A204.1 (cell line): Measurements from ENCODE around the gene ABCA1.
"Not testable (repeated sequence)": the region's sequence is repeated elsewhere in the genome, so short reads cannot be mapped to it uniquely, and the experiment has no call there.

ENCODE experiments used
- FAIRE-seq: peaks from 2 replicates; lab custom pipeline; 2012; peaks lifted over from hg19 to GRCh38; lab: Jason Lieb, UNC

The ABCA1 gene

DNA sequence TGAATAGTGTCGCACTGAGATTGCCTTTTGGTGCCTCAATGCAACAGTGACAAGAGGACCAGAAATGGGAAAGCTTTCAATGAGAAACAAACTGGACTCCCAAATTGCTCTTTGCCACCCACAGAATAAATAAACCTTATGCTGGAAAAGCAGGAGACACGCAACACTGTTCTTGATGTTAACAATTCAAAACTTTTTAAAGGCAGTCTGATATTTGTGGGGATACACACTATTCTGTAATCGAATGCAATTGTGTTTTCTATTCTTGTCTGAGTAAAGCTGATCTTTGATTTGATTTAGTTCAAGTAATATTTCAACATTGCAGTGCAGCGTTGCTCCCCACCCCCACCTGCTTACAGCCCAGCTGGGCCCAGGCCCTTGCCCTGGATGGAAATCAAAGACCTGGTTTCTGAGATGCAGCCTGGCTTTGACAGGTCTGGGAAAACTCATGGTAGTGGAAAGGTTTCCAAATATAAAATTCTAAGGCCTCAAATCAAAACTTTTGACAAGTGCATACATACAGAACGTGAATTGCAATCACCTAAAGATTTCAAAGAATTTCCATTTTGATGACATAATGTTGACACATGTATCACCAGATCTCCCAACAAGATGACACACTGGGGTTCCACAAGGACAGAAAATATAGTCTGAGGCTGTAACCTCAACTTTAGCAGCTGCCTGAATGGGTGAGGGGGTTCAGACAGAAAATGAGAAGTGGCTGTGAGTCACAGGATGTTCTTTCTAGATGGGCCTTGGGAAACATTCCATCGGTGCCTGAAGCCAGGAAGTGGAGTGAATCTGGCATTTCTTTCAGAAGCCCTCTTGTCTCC, 55.1 kb downstream of the ABCA1 start:
- FAIRE-seq: no peak

DNA sequence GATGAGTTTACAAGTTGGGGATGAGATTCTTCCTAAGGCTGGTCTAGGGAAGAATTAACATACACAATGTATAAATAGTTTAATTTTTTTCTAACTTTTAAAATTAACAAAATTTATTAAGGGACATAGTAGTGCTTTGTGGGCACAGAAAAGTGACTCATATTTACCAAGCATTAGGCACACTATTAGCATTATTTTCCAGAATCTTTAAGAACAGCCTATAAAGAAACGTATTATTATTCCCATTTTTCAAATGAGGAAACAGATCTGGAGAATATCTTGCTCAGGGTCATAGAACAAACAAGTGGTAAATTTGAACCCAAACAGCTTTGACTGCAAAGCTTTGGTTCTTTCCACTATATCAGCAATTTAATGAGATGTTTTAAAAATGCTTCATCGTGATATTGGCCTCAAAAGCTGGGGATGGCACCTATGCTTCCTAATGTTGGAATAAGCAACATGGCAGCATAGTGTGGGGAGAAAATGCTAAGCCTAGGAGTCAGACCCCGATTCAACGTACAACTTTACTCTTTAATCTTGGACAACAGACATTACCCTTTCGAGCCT, 55.9 kb downstream of the ABCA1 start:
- FAIRE-seq: no peak

DNA sequence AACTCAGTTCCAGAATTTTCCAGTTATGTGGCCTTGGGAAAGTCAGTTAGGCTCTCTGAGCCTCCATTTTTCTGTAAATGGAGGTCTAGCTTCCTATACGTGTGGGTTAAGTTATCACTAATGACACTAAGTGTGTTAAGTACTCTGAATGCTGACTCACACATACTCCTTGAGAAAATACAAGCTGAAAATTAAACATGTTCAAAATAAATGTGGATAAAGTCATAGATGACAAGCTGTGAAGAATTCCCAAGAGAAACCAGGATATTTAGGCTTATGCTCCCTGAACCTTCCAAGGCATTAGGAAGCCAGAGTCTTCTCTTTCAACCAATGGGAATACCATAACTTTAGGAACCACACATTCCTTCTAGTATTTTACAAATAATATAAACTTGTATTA, 58.1 kb downstream of the ABCA1 start:
- no peak for FAIRE-seq

DNA sequence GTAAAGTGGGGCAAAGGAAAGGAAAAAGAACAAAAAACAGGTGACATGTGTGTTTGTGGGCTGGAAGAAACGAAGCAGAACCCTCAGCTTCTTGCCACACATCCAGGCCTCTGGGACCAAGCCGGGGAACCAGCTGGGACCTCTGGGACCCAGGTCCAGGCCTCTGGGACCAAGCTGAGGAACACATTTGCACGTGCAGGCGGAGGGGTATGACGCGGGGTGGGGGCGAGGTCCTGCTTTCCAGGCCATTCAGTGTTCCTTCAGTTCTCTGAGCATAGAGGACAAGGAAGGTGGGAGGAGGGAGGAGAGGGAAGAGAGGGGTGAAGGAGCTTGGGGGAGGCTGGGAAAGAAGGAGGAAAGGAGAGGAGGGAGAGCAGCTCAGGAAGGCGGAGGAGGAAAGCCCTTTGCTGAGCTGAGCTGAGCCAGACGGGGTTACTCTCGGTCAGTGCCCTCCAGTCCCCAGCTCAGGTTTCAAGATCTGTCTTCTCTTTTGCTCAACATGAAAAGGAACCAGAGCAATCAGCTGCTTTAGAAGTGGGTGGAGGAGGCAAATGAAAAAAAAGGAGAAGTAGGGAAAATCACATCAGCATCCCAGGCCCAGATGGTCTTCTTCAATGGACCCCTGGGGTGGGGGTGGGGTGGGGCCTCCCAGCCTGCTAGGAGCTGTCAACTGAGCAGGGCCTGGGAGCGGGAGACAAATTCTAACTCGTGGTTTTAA, 59.1 kb downstream of the ABCA1 start:
- FAIRE-seq: no peak

DNA sequence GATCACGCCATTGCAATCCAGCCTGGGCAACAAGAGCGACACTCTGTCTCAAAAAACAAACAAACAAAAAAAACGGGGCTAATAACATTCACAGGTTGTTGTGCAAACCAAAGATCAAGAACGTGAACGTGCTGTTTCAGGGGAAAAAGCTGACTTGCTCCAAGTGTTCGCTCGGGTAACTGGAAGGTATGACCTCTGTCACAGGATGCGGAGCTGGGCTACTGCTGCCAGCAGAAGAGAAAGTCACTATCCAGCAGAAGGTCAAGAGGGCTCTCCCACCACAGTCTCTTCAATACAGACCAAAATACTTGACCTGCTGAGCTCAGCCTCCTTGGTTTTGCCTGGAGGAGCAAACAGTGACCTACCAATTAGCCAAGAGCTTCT, 59.7 kb downstream of the ABCA1 start:
- no peak for FAIRE-seq

DNA sequence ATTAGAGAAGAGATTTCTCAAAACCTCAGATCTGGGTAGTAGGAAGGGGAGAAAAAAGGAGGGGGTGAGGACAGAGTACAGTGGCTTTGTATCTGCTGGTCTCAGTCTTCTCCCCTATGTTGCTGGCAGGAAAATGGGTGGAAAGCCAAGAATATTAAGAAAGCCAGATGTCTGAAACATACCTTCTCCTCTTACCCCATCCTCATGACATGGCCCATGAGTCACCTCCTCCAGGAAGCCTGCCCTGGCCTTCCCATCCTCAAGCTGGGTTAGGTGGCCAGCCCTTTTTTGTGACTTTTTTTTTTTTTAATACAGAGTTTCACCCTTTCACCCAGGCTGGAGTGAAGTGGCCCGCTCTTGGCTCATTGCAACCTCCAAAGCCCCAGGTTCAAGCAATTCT, 61.8 kb downstream of the ABCA1 start:
- FAIRE-seq: no peak

DNA sequence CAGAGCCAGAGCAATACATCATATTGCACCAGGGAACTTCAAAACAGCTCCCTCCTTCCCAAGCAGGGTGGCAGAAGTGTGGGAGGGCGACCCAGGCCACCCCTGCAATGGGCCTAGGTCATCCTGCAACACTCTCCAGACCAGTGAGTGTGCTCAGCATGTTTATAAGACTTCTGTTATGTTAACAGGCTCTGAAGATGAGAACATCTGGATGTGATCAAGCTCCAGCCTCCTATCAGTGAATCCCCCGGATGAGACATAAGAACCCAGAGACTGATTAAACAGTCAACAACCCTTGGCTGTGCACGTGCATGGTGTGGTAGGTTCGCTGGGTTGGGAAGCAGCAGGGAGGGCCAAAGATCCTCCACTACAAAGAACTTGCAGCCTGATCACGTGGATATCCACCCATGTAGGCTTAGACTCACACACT, 63.3 kb downstream of the ABCA1 start:
- FAIRE-seq: no peak

DNA sequence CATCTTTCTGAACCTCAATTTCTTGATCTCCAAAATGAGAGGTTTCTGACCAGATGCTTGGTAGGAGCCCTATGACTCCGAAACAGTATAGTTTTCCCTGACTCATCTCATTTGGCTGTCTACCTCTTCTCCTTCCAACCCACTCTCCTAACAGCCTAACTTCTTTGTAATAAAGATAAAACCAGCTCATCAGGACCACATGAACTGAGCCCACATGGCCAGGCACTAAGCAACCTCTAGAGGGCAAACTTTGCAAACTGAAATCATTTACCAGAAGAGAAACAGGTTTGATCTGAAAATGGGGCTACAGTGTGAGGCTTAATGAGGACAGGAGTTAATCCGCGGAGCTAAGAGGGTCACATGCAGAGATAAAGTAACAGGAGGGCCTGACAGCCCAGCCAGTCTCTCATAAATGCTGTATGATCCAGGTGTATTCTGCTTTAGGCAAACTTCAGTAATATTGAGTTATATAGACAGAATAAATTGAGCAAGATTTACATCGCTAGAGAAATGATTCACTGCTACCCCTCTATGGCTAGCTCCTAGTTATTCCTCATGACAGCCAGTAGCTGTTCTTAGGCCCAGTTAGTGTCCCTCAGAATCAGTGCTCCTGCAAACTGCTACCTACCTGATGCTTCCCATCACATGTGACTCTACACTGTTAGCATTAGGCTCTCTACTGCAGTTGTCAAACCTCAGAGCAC, 64.6 kb downstream of the ABCA1 start:
- FAIRE-seq: peak; percentile 41

DNA sequence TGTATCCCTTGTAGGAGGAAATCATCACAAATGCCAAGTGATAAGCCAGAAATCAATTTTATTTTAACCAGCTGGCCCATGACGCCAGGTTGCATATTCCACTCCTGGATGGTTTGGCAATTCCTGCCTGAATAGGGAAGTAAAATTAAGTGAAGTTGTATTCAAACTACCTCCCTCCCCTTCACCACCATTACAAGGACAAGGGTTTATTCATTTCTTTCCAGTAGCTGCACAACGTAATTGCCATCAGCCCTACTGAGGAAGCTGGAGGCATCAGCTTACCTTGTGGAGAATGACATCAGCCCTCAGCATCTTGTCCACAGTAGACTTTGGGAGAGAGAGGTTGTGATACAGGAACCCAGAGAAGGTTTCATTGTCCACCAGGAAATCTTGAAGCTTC, 66.6 kb downstream of the ABCA1 start:
- FAIRE-seq: no peak

DNA sequence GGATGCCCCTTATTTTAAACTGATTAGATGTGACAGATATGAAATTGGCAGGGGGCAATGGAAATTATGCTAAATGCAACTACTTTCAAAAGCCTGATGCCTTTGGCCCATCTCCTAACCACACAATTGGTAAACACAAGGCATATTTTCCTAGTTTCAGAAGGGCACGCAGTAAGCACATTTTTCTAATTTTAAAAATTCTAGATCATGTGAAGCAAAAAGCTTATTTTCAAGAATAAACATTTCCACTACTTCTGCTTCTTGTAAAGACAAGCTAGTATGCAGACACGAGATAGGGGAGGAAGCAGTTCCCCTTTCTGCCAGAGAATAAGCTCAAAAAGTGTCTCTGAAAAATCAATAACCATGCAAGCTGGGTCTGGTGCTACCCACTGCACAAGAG, 67.7 kb downstream of the ABCA1 start:
- no peak for FAIRE-seq

DNA sequence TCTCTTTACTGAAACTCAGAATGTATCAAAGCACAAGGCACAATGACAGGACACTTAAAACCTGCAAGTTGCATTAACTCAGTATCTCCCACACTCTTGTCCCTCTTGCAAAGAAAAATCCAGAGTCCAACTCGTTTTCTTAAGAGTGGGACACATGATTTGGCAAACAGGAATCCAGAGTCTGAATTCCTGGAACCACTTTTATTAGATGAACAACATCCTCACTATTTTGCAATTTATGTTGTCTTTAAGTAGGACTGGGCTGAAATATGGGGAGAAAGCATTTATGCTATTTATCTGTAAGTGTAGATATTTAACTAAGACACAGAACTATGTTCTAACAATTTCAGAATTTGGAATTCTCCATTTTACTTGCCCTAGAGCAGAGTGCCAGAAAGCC, 69.1 kb downstream of the ABCA1 start:
- no peak for FAIRE-seq

DNA sequence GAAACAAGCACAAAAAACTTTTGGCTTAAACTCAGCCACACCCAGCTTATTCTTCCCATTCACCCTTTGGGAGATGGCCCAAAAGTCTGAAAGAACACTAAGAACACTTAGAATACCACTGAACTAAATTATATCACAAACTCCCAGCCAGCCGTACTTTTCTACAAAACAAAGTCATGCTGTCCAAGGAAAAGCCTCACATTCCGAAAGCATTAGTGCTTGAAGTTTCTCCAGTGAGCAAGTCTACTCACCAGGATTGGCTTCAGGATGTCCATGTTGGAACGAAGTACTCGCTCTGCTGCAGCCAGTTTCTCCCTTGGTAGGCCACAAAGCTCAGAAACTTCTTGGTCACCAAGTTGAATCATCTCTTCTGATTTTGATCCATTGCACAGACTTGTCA, 69.7 kb downstream of the ABCA1 start:
- no peak for FAIRE-seq

DNA sequence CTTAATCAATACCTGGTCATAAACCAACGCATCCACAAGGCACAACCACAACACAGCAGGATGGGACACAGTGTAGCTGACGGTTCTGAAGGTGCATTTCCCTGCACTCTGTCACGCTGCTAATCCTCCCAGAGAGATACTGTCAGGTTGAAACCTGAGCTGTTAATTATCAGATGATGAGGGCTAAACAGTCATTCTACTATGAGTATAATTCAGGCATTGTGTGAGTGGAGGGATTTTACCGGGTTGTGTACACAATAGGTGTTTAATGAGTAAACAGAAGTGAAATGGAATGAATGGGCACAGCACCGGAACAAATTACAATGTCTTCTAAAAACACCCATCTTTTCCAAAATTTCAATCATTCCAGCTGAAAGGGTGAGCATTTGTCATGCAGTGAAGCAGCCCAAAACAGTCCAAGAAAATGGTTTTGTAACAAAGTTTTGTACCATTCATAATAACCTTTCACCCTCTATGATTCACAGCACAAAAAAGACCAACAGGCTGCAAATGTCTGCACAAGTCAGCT, 71.5 kb downstream of the ABCA1 start:
- FAIRE-seq: no peak

DNA sequence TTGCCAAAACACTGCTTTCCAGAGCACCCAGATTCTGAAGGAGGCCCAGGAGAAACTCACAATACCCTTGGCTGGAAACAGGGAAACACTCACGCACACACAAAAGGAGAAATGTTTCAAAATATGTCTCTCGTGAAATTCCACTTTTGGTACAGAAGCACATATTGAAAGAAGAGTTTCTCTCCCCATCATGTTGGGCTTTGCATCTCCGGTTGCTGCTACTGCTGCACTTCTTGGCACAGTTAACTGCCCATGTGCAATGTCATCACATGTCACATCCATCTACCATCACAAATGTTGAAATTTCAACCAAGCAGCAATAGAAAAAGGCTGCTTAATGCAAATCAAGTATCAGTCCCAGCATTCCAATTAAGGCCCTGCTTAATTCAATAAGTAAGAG, 72.1 kb downstream of the ABCA1 start:
- FAIRE-seq: no peak

DNA sequence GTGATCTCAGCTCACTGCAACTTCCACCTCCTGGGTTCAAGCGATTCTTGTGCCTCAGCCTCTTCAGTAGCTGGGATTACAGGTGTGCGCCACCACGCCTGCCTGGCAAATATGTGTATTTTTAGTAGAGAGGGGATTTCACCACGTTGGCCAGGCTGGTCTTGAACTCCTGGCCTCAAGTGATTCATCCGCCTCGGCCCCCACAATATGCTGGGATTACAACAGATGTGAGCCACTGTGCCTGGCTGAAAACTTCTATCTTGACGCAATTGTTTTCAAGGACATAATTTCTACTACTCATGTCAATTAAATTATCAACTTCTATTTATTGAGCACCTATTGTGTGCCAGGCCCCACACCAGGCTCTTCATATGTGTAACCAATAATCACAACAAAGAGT, 72.7 kb downstream of the ABCA1 start:
- not testable (repeated sequence) for FAIRE-seq

DNA sequence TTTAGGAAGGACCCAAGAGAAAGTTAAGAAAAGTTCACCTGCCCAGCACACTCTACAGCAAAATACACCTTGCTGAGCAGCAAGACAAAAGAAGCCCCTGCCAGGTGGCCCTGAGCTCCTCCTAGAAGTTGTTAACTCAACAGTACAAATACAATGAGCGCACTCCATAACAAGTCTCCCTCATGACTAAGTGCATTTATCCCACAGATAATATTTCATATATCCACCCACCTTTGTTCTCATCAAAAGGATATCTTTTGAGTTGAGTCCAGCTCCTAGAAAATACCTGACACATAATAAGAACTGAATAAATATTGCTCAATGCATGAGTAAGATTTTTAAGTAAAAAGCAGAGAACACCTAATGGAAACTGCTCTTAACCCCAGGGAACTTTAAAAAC, 73.3 kb downstream of the ABCA1 start:
- no peak for FAIRE-seq

DNA sequence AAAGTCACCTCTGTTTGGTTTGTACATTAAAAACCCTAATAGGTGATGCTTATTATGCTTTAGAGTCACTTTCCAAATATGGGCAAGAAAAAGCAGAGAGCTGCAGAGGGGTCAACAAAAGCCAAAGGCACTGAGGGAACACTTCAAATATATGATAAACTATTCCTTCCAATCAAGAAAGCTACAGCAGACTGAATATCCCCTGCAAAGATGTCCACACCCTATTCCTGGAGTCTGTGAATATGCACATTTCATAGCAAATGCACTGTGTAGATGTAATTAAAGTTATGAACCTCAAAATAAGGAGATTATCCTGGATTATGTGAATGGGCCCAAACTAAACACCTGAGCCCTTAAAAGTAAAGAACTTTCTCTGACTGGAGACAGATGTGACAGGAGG, 74.3 kb downstream of the ABCA1 start:
- FAIRE-seq: no peak

DNA sequence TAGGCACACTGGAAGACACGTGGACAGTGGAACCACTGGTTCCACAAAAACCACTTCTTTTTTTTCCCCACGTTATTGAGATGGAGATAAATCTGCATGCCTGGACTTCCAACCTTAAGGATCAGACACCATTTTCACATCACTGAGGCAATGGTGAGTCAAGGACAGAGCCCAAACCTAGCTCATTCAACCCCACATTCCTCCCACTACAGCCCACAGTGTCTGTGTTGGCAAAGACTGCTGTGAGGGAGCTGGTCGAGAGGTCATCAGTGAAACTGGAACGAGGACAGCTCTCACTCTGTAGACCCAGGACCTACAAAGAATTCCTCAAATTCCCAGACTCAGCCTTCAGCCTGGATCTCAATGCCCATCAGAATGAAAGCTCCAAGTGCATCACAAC, 74.8 kb downstream of the ABCA1 start:
- FAIRE-seq: no peak

DNA sequence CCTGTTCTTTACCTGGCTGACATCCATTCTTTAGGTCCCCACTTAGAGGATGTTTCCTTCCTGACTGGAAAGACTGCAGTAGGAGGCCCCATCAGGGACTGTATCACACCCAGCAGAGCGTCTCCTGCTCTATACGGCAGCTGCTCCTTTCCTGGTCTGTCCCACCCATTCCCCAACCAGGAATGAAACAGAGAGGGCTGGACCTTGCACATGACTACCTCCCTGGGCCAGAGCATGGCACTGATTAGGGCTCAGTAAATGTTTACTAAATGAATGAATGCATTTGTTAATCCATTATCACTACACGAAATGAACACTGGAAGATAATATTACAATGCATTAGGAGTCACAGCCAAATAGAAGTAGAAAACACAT, 76.4 kb downstream of the ABCA1 start:
- FAIRE-seq: no peak

DNA sequence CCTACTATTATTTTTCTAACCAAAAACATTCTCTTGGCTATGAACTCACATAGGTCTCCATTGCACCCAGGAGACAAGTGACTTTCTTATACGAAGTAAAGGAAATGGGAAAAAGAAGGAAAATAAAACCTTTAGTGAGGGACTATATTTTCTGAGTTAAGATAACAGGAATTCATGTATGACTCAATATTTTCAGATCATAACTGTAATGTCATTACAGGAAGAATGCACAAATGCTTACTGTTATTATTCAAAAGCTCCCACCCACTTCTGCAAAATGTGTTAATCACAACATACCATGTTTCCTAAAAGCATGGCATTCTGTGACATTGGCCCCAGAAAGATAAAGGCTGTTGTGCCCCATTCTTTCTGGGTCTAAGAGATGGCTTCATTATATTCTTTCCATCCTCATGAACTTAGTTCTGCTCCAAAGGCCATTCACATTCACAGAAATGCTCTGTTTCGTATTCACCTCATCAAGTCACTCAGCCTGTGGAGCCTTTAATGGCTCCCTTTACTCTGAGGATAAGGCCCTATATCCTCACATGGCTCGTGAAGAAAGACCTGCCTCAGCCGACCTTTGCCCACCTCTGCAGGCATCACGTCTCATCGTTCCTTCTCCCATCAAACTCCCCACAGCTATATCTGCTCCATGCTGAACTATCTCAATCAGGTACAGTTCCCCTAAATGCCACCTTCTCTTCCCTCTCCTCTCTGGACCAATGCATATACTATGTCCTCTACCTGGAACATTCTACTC, 77.0 kb downstream of the ABCA1 start:
- no peak for FAIRE-seq

DNA sequence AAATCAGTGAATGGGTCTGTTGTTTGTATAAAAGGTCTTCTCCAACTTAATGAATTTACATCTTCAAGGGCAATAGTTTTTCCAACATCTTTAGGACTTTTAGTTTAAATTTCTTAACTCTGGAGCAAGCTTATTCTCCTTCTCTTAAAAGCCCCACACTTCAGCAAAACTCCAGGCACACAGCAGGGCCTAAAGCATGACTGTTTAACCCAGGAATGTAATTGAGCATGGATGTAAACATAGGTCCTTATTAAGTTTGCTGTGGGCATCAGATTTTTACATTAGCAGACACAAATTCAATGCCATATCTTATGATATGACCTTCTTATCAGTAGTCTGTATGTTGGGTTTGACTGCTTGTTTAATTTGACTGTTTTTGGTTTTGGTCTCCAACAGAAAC, 78.9 kb downstream of the ABCA1 start:
- FAIRE-seq: no peak

DNA sequence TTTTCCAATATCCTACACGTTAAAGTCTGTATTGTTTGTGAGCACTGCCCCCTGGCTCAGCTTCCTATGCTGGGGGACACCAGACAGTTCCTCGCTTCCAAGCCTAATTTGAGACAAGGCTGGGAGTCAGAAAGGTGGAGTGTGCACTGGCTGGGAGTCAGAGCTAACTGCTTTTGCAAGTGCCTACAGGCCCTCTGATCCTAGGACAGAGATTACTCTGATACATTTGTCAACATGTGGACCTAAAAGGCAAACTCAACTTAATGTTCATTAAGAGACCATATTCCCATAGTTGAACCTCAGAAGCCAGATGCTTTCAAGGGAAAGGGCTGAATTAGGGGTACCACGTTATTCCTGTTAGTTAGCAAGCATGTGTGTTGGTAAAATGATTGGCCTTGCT, 83.2 kb downstream of the ABCA1 start:
- no peak for FAIRE-seq
